Pons (tissue), 1 donor: ENCODE results near the gene ADGRF1.
A peak's percentile ranks its signal among the peaks of the same experiment; 100 is the strongest.
"Not testable (repeated sequence)": the region's sequence is repeated elsewhere in the genome, so short reads cannot be mapped to it uniquely, and the experiment has no call there.

Experiments used
- DNase-seq: peaks from one replicate; pipeline ENCODE4 v3.0.0-alpha.2; 2016; ENCODE audit warnings: low spot score

The ADGRF1 gene

DNA sequence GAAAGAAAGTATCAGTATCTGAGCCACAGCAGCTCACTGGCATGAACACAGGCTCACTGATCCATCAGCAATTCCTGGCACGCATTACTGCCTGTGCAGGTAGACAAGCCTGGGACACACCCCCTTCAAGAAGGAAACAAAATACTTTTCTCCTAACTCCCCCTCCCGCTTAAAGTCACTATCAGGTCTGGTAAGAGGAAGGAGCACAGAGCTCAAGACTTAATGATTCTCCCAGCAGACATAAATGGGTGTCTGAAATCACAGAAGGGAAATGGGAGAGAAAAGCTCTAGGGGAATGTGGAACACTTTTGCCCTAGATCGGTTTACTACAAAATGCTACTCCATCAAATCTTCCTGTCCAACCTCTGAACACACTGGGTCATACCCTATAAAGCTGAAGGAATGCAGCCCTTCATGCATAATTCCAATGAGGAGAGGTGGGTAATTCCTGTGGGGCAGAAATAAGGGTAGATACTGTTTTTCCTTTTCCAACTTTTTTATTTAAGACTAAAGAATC, at the start of gene ADGRF1:
Gene ADGRF1, minus strand, starts transcription at position 58 of the 517 bp plus-strand sequence. CDS start 13,271 bp downstream, outside the sequence.
- DNase-seq, result no peak

DNA sequence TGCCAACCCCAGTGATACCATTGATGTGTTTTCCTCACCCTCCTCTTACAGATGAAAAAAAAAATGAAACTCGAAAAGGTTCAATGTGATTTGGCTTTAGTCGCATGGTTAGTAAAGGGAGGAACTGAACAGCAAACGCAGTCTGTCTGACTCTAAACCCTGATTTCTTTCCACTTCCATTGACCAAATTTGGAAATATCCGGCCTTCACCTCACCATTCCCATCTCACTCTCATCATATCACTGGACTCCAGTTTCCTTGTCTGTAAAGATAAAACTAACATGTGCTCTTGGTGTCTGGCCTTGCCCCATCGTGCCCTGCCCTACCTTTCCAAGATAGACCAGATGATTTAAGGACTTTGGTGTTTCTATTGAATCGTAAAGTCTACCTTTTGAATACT, 48.7 kb upstream of the ADGRF1 start:
- DNase-seq, result no peak

DNA sequence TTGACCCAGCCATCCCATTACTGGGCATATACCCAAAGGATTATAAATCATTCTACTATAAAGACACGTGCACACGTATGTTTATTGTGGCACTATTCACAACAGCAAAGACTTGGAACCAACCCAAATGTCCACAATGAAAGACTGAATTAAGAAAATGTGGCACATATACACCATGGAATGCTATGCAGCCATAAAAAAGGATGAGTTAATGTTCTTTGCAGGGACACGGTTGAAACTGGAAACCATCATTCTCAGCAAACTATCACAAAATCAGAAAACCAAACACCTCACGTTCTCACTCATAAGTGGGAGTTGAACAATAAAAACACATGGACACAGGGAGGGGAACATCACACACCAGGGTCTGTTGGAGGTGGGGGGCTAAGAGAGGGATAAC, 47.3 kb upstream of the ADGRF1 start:
- DNase-seq, result not testable (repeated sequence)

DNA sequence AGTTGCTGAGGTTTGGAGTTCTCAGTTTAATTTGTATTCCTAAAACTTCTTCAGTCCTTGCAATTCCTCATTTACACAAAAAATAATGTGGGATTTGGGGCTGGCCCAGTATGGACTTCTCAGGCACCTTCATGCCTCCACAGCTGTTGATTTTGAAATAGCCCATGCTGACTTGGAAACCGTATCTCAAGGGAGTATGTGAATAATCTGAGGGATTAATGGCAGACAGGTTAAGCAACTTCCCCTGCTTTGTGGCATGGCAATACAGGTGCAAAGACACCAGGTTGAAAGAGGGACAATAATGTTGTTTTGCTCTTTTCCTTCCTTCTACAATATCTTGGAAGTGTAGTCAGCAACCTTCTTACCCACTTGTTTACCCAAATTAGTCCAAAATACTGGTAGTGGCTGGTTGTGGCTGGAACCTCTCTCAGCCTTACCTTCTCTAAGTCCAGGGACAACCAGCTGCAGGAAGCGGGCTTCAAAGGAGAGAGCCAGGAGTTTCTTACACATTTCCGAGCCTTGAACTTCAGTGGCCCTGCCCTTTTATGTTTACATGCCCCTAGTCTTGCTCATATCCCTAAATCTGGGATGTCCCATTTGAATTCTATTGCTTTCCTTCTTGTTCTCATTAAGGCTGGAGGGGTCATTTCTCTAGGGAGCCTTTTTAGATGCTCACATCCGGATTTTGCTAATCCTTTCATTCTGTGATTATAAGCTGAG, 44.1 kb upstream of the ADGRF1 start:
- no peak for DNase-seq

DNA sequence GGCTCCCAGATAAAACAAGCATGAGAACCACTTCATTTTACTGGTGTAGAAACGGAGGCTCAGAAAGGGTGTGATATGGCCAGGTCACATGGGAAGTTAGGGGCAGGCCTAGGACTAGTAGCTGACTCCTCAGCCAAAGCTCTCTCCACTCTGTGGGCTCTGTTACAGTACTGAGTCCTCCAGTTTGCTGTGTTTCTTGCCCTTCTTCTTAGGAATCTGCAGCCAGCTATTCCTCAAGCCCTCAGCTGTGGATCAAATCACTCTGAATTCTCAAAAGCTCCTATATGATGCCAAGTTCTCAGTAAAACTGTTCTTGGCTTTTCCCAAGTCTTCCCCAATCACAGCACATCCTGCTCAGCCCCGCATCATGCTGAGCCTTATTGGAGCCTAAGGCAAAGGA, 42.5 kb upstream of the ADGRF1 start:
- DNase-seq, result no peak

DNA sequence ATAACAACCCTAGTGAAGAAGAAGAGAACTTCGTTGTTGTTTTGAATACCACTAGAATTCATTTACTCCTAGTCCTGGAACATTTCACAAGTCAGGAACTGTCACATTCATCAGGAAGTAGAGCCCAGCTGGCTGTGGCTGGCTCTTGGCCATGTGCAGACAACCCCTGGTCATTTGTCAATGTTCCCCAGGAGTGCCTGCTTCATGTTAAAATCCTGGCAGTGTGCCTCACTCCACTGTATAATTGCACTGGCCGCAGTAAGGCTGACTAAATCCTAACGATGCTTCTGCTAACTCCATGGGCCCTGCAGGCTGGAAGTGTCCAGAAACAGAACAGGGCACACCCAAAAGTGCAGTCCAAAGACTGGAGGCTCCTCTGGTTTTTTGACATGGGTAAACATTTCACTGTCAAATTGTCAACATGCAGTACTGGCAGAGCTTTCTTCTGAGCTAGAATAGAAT, 41.5 kb upstream of the ADGRF1 start:
- peak; percentile 77 for DNase-seq

DNA sequence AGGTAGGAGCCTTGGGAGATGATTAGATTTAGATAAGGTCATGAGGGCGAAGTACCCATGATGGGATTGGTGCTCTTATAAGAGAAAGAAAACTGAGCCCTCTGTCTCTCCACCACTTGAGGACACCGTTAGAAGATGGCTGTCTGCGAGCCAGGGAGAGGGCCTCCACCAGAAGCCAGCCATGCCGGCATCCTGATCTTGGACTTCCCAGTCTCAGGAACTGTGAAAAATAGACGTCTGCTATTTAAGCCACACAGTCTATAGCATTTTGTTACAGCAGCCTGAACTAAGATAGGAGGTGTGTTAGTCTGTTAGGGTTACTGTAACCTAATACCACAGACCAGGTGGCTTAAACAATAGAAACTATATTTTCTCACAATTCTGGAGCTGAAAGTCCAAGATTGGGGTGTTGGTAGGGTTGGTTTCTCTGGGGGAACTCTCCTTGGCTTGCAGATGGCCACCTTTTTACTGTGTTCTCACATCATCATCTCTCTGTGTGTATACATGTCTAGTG, 38.0 kb upstream of the ADGRF1 start:
- DNase-seq, result no peak

DNA sequence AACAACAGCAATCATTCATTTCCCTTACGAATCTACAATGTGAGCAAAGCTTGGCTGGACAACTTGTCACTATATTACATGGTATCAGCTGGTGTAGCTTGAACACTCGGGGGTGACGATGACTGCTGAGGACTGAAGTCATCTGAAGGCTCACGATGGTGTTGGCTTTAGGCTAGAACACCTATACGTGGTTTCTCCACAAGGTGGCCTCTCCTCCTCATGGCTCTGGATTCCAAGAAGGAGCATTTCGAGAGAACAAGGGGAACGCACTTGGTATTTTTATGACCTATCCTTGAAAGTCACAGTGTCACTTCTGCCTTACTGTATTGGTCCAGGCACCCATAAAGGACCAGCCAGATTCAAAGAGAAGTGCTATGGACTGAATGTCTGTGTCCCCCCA, 37.5 kb upstream of the ADGRF1 start:
- DNase-seq, result no peak

DNA sequence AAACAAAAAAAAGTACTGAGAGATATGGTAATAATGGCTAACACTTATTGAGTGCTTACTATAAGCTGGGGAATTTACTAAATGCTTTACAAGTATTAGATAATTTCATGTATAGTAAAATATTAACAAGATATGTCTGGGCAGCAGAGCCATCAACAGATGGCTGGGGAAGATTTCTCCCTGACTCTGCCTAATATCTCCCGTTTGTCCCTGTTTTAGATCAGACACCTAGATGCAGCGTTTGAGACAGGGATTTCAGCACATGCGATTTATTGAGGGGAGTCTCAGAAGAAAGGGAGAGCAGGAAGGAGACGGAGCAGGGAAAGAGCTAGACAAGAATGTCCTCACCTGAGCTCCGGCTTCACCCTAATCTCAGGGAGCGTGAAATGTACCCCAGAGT, 36.9 kb upstream of the ADGRF1 start:
- DNase-seq, result no peak

DNA sequence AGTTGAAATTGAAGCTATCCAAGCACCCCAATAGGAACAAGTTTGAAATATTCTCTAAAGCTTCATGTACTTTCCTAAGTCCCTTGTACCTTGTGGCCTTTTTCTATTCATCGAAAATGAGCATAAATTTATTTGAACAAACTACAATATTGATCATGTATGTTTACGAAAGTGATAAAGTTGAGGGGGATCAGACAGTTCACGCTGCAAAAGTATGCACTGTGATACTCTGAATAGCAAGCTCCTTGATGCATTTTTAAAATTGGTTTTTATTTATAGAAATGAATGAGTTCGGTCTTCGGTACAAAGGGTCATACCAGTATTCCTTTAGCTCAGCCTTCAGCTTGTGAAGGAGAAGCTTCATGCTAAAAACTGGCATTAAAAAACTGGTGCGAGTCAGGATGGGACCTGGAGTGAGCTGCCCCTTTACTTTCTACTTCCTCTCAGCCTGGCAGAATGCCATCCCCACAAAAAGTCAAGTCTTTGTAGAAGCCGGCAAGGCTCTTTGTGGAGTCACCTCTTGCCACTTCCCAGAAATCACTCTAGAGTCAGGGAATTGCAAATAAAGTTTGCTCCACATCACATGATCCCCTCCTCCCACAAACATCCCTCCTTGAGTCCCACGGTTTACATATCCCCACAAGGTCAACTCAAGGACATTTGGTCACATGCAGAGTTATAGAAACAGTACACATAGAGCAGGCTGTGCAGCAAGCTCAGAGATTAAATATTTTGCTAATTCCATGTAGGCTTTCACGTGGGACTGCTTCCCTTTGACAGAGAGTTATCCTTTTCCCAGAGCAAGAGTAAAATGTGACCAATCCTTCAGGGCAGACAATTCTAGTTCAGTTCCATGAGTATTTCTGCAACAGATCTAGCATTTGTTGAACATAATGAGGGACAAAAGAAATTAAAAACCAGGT, 34.6 kb upstream of the ADGRF1 start:
- DNase-seq, result peak; percentile 73

DNA sequence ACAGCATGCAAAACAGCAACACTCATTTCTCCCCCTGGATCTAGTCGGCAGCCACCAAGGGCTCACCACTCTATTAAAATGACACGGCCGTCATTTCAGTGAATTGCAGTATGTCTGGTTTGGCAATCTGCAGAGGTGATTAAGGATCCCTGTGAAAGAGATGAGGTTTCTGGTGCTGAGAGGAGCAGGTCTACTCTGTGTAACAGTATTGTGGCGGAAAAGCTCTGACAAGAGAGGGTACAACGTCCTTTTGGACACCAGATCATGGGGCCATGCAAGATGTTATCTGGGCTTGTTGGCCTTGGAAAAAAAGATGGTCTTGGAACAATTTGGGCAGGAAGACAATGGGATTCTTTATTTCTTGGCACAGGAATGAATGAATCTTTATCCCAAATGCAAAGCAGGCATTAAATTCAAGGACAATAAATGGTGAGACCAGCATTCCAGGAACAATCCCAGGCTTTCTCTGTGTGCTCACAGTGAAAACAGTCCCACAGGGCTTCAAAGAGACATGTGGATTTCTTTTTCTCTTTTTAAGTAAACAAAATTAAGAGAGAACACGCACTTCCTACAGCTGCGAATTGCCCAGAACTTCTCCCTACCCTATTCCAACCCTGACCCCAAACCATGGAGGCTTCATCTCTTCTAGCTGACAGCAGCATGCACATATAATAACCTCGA, 33.7 kb upstream of the ADGRF1 start:
- DNase-seq, result peak; percentile 97

DNA sequence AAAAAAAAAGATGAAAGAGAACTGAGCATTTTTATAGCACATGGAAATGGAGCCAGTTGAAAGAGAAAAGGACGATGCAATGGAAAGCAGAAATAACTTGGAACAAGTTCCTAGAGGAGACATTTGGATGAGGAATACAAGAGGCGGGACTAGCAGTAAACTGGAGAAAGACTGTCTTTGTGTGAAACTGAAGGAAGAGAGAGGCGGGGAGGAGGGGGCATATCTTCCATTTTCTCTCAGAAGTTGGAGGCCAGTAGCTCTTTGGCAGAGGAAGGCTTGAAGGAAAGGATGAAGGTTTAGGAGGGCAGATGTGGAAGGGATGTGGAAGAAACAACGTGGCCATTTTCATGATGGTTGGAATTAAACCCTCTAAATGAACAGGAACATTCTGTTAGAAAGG, 33.0 kb upstream of the ADGRF1 start:
- peak; percentile 77 for DNase-seq

DNA sequence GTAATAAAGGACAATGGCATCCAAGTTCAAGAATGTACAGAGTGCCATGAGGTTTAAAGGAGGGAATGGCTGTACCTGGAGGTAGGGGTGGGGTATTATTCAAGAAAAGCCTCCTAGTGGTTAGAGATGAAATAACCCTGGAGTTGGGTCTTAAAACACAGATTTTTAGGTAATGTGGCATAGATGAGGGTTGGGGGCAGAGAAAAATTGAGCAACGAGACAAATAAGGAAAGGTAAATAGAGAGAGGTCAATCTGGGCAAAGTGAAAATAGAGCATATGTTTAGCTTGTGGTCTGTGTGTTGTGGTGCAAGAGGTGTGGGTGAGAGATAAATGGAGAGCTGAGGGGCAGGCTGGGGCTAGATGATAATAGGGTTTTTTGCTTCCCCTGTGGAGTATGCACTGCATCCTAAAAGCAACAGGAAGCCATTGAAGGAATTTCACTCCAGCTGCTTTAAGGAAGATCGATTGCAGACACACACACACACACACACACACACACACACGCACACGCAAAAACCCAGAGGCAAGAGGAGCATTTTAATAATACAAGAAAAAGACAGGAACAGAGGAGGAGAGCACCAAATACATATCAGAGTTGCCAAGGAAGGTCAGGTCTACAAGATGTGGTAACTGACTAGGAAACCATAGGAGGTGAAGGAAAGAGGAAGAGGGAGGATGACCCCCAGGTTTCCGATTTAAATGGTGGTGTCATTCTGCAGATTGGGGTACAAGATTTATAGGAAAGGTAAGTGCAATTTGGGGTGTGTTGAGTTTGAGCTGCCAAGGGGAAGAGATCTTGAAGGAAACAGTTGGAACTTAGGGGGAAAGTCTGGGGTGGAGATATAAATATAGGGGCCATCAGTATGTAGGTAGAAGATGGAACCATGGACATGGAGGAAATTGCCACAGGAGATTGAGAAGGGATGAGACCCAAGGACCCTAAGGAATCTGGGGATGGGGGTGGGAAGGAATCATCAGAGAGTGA, 31.3 kb upstream of the ADGRF1 start:
- no peak for DNase-seq

DNA sequence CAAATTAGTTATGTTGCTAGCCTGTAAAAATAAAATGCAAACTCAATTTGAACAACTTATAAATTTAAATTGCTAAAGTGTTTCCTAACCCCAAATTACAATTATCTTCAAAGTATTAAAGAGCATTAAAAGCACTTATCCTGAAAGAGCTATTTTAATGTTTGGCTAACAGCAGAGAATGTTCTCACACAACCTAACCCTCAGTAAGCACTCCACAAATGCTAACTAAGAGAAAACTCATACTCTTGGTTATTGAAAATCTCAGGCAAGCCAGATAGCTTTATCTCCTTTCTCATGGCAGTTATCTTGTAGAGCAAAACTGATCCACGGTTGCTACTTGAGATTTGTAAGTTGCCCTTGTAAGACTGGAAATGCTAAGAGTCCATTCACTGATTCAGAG, 30.5 kb upstream of the ADGRF1 start:
- DNase-seq, result no peak

DNA sequence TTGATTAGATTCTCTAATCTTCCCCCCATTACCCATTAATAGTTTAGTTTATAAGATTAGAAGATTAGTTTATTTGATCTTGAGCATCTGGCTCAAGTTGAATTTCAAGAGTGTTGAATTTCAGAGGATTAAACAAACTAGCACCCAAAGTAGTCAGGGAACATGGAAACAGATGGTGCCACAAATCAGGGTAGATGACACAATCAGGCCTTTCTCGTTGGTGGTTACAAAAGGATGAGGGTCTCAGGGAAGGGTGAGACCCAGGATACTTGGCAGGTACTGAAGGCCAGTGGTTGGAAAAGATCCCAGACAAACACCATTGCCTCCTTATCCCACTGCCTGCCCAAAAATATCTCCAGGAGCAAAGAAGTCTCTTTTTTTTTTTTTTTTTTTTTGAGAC, 29.5 kb upstream of the ADGRF1 start:
- DNase-seq, result no peak

DNA sequence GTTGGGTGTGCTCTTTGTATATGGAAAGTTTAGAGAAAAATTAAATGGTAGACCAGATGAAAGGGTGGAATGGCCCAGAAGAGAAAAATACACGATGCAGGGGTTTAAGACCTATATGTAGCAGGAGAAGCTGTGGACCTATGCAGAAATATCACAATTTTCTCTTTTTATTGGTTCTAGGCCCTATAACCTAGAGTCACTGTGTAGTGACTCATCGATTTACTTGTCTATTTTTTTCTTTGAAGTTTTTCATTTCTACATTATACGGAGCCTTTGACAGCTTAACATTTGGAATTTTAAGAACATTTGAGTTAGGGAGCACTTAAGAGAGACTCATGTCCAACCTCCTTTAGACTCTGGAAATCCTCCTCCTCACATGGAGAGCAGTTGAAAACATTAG, 28.3 kb upstream of the ADGRF1 start:
- DNase-seq, result no peak

DNA sequence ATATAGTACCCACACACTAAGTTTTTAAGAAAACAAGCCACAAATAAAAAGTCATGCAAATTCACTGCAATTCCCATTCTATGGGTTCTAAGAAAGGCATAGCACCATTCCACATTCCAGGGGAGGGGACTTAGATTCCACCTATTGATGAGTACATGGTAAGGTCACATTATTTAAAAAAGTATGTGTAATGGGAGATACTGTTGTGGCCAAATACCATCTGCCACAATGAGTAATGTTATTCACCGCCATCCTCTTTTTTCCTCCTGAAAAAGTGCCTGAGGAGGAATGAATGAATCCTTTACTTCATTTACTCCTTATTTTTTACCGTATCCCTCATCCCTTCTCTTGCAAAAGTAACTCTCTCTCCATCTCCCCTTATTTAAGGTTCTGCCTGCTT, 27.0 kb upstream of the ADGRF1 start:
- no peak for DNase-seq

DNA sequence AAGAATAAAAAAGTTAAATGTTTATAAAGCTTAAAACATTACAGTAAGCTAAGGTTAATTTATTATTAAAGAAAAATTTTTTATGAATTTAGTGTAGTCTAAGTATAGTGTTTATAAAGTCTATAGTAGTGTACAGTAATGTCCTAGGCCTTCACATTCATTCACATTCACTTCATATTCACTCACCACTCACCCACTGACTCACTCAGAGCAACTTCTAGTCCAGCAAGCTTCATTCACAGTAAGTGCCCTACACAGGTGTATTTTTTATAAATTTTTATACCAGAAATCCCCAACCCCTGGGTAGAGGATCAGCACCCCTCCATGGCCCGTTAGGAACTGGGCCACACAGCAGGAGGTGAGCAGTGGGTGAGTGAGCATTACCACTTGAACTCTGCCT, 24.3 kb upstream of the ADGRF1 start:
- DNase-seq, result no peak

DNA sequence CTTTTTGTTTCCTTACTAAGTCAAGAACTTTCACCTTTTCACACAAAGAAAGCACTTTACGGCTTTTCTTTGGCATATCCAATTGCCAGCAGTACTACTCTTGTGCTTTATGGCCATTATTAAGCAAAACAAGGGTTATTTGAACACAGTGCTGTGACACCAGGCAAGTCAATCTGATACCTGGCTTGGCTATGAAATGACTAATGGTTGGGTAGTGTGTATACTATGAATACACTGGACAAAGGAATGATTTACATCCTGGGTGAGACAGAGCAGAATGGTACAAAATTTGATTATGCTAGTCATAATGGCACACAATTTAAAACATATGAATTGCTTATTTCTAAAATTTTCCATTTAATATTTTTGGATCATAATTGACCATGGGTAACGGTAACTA, 22.1 kb upstream of the ADGRF1 start:
- no peak for DNase-seq

DNA sequence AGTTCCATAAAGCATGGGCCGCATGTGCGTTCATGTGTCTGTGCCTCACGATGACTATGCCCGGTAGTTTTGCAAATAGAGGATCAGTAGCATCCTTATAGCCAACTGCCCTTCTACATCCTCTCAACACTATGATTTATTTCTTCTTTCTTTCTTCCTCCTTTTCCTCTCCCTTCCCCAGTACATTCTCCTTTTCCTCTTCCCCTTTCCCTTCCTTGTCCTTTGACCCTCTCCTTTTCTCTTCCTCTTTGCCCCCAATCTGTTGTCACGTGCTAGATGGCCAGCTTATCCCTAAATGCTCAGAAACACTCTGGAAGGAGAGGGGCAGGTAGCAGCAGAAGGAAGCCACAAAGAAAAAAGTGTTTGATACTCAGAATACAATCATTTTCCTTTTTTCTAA, 20.2 kb upstream of the ADGRF1 start:
- DNase-seq, result no peak
